Kidney (tissue), 14 donors: ENCODE results near the gene ARF1. TPM values are rescaled to one million over a fixed set of nuclear protein-coding genes. Genes with fewer than 3 reads are reported as not detected.

Source experiments
- DNase-seq, 5 donors: peaks; one replicate each; pipeline ENCODE4 v3.0.0-alpha.2; 2013 to 2020
- FAIRE-seq: peaks from 2 replicates; lab custom pipeline; 2012; peaks lifted over from hg19 to GRCh38; lab: Jason Lieb, UNC
- H3K27ac ChIP-seq, 2 donors: one replicate each; pipeline ENCODE4 v1.7.0; 2013; ENCODE audit warnings: low read depth in 2 of 2, low read length in 2 of 2, inconsistent platforms in 1 of 2
- H3K27me3 ChIP-seq: one replicate; pipeline ENCODE4 v1.7.1; 2013; ENCODE audit warnings: low read length, inconsistent platforms; ENCODE audit not compliant: control insufficient read depth, insufficient read depth
- H3K36me3 ChIP-seq, 3 donors: one replicate each; pipeline versions ENCODE4 v1.7.0 to v1.7.1; 2013; ENCODE audit warnings: low read length in 3 of 3, control low read depth in 1 of 3, inconsistent platforms in 1 of 3; ENCODE audit not compliant: insufficient read depth in 3 of 3, control insufficient read depth in 2 of 3
- H3K4me1 ChIP-seq, 3 donors: one replicate each; pipeline versions ENCODE4 v1.7.0 to v1.7.1; 2013; ENCODE audit warnings: low read length in 3 of 3, inconsistent platforms in 1 of 3, low read depth in 1 of 3; ENCODE audit not compliant: control insufficient read depth in 2 of 3, insufficient read depth in 2 of 3
- H3K4me3 ChIP-seq, 3 donors: one replicate each; pipeline versions ENCODE4 v1.7.0 to v1.8.1; 2013; ENCODE audit warnings: low read length in 3 of 3, control low read depth in 1 of 3, inconsistent platforms in 1 of 3
- H3K9ac ChIP-seq, 3 donors: one replicate each; pipeline versions ENCODE4 v1.7.0 to v1.7.1; 2013; ENCODE audit warnings: low read length in 3 of 3, control low read depth in 1 of 3, inconsistent platforms in 1 of 3
- H3K9me3 ChIP-seq, 3 donors: one replicate each; pipeline versions ENCODE4 v1.7.0 to v1.7.1; 2013; ENCODE audit warnings: low read length in 3 of 3, control low read depth in 1 of 3, inconsistent platforms in 1 of 3; ENCODE audit not compliant: control insufficient read depth in 2 of 3, insufficient read depth in 1 of 3
- intact Hi-C: fragments of 100-400 bp; cut with DNase I; formaldehyde crosslinking; loops from one replicate; pipeline ENCODE4 v1.11.1; 2022
- polyA plus RNA-seq: library from polyadenylated mRNA; stranded (reverse); fragments of 350-450 nt; fragmentation: Illumina TruSeq; extraction: RNeasy Lipid Tissue Mini Kit (QIAGEN cat#74804); gene quantifications from one replicate; pipeline ENCODE4 v1.2.3, GENCODE V29; 2014; ENCODE audit warnings: low read depth, low replicate concordance; ENCODE audit not compliant: insufficient read depth
- total RNA-seq: library from RNA; stranded (reverse); fragmentation: NEBNext Ultra II Directional; extraction: Animal tissue kit (Norgen Biotek cat#: 25700); gene quantifications from one replicate; pipeline ENCODE4 v1.2.1, GENCODE V29; 2021
- TF ChIP-seq, protein P1 (sequence below): IDR thresholded peaks from 3 replicates; pipeline ENCODE4 v1.5.1; 2012; ENCODE audit warnings: mild to moderate bottlenecking, moderate library complexity, borderline replicate concordance; ENCODE audit not compliant: insufficient read depth; ENCODE audit errors: extremely low read depth
- donor health status: control.
- donor health status: control.
- donor health status: control.
- donor health status: control.
- donor health status: control.
- donor health status: DM: yes; HTN: yes; CAD: no.
- donor health status: Normal renal cell carcinoma (clear cell type).

ARF1 gene
- total and polyA plus RNA-seq, 2 donors from 2014 or later = 383 to 398 TPM

DNA sequence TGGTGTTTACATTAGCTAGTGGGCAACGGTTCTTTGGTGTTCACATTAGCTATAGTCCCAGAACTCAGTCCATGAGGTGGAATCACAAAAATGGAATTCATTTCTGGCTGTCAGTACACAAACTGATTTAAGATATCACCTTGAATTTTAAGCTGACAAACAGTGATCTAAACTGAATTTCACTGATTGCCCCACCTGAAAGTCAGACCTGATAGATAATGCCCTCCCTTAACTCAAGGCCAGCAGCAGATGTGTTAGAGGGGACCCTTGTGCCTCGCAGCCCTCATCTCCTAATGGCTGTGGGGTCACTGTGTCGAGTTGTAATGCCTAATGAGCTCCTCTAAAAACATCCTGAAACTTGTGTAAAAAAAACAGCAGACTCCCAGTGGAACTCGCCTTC is 8.6 kb downstream of the ARF1 start:
- no peak for FAIRE-seq
- H3K27me3 ChIP-seq = no peaks in the 10 kb centered on the region
- intact Hi-C loops = no loop called here

DNA sequence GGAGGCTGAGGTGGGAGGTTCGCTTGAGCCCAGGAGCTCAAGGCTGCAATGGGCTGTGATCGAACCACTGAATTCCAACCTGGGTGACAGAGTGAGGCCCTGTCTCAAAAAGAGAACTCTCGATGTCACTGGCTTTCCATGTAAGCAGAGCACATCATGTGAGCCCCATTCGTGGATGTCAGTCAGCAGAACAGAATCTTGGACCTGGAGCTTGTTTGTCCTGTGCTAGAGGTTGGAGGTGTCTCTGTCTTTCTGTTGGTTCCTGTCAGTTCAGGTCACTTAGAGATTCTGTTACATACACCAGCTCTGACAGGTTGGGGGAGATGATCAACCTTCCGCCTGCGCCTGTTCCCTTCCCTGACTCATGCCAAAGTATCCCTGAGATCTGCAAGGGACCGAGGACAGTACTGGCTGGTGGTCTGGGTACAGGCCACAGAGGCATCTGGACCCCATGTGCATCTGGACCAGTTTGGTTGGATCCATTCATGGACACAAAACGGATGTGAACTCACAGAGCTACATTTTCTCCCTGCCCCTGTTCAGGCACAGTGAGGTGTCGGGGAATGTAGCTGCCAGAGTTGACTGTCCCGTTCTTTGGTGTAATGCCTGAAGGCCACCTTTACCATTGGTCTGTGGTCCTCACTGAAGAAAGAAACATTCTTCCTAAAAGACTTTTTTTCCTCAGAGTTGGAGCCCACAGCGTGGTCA is 10.0 kb downstream of the ARF1 start:
- Histone ChIP-seq H3K9ac (no peak overlapping the region), H3K27me3 (no peaks in the 10 kb centered on the region), H3K4me3 (no peak overlapping the region), H3K36me3 (peaks cover 0 to 11% (median 8%) of the 10 kb centered on the region in 3 donors), H3K27ac (no peak overlapping the region), H3K4me1 (peaks cover 0 to 43% (median 35%) of the 10 kb centered on the region in 3 donors), H3K9me3 (peaks cover 0 to 8% (median 0%) of the 10 kb centered on the region in 3 donors)
- TF ChIP-seq, protein P1, sequence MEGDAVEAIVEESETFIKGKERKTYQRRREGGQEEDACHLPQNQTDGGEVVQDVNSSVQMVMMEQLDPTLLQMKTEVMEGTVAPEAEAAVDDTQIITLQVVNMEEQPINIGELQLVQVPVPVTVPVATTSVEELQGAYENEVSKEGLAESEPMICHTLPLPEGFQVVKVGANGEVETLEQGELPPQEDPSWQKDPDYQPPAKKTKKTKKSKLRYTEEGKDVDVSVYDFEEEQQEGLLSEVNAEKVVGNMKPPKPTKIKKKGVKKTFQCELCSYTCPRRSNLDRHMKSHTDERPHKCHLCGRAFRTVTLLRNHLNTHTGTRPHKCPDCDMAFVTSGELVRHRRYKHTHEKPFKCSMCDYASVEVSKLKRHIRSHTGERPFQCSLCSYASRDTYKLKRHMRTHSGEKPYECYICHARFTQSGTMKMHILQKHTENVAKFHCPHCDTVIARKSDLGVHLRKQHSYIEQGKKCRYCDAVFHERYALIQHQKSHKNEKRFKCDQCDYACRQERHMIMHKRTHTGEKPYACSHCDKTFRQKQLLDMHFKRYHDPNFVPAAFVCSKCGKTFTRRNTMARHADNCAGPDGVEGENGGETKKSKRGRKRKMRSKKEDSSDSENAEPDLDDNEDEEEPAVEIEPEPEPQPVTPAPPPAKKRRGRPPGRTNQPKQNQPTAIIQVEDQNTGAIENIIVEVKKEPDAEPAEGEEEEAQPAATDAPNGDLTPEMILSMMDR = no peak
- intact Hi-C loops = no loop called here
- FAIRE-seq = no peak
- no peak for DNase-seq

More for the DNA sequence above, 8.6 kb downstream of the ARF1 start:
- peaks cover 0 to 51% (median 46%) of the 10 kb centered on the region in 3 donors for H3K4me1 ChIP-seq
- DNase-seq = no peak
- H3K9me3 ChIP-seq = peaks cover 0 to 8% (median 0%) of the 10 kb centered on the region in 3 donors
- H3K9ac ChIP-seq = no peak overlapping the region
- no peak overlapping the region for H3K4me3 ChIP-seq
- TF ChIP-seq, protein P1 = no peak
- H3K36me3 ChIP-seq = peaks cover 0 to 8% (median 4%) of the 10 kb centered on the region in 3 donors
- no peak overlapping the region for H3K27ac ChIP-seq

DNA sequence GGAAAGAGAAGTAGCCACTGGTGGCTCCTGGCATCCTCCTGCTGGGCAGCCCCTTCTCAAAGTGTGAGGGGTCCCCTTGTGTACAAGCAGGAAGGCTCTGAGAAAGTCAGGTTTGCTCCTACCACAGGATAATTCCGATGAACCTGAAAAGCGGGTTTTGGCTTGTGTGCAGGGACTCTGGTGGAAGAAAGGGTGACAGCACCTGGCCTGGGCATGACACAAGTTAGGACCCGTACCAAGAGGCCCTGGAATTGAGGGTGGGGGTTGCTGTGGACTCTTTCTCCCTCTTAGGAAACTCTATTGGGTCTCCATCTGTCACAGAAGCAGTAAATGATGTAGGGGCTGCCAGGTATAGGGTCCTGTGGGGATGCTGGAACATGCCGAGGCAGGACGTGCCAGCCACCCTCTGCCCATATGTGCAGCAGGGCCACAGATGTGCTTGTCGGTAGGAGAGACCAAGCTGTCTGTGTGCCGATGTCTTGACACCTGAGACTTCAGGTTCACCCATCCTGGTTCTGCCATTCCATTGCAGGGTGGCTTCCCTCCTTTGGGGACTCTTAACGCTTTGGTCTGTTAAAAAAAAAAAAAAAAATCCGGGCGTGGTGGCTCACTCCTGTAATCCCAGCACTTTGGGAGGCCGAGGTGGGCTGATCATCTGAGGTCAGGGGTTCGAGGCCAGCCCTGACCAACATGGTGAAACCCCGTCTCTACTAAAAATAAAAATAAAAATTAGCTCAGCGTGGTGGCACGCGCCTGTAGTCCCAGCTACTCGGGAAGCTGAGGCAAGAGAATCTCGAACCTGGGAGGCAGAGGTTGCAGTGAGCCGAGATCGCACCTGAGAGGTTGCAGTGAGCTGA is 10.8 kb downstream of the ARF1 start:
- FAIRE-seq (no peak), DNase-seq (peak in 1 of 5 donors; percentile 18)
- intact Hi-C loops = no loop called here
- Histone ChIP-seq H3K27me3 (no peaks in the 10 kb centered on the region), H3K9ac (no peak overlapping the region), H3K4me3 (no peak overlapping the region), H3K9me3 (peaks cover 0 to 8% (median 0%) of the 10 kb centered on the region in 3 donors), H3K27ac (no peak overlapping the region), H3K4me1 (peaks cover 0 to 36% (median 28%) of the 10 kb centered on the region in 3 donors), H3K36me3 (peaks cover 0 to 13% (median 11%) of the 10 kb centered on the region in 3 donors)
- TF ChIP-seq, protein P1 = no peak
